OCI-LY1 (cell line): ENCODE measurements around the gene SHC4.

Experiments used
- H2AFZ ChIP-seq: fragments of 200-600 bp; sonication (generic), shearing (Covaris generic); 2 replicates; pipeline ENCODE4 v1.6.0; 2014; ENCODE audit warnings: antibody characterized with exemption, mild to moderate bottlenecking, low read length
- H3F3A ChIP-seq: fragments of 200-600 bp; sonication (generic), shearing (Covaris generic); 2 replicates; pipeline ENCODE4 v1.6.0; 2014; ENCODE audit warnings: mild to moderate bottlenecking, antibody characterized with exemption, low read length, moderate library complexity; ENCODE audit not compliant: insufficient read depth
- H3K27ac ChIP-seq: fragments of 200-600 bp; sonication (generic); 2 replicates; pipeline ENCODE4 v1.5.1; 2014; ENCODE audit warnings: low read length, mixed run types, mild to moderate bottlenecking, low read depth; ENCODE audit not compliant: poor library complexity, severe bottlenecking
- H3K27me3 ChIP-seq: fragments of 200-600 bp; sonication (generic); 2 replicates; pipeline ENCODE4 v1.6.0; 2014; ENCODE audit warnings: antibody characterized with exemption, mild to moderate bottlenecking, low read length, moderate library complexity; ENCODE audit not compliant: insufficient read depth
- H3K36me3 ChIP-seq: fragments of 200-600 bp; sonication (generic); 2 replicates; pipeline ENCODE4 v1.6.1; 2014; ENCODE audit warnings: mild to moderate bottlenecking, antibody characterized with exemption, low read length, moderate library complexity, mixed read lengths; ENCODE audit not compliant: insufficient read depth
- H3K4me1 ChIP-seq: fragments of 200-600 bp; sonication (generic); 2 replicates; pipeline ENCODE4 v1.5.1; 2014; ENCODE audit warnings: mild to moderate bottlenecking, low read length, moderate library complexity; ENCODE audit not compliant: insufficient read depth, severe bottlenecking
- H3K4me2 ChIP-seq: fragments of 200-600 bp; sonication (generic), shearing (Covaris generic); 2 replicates; pipeline ENCODE4 v1.6.1; 2014; ENCODE audit warnings: low read length
- H3K4me3 ChIP-seq: fragments of 200-600 bp; sonication (generic); 2 replicates; pipeline ENCODE4 v1.5.1; 2014; ENCODE audit warnings: low read length, low read depth, mild to moderate bottlenecking, mixed read lengths; ENCODE audit not compliant: poor library complexity, severe bottlenecking
- H3K79me2 ChIP-seq: fragments of 200-600 bp; shearing (Covaris generic); 2 replicates; pipeline ENCODE4 v1.6.1; 2016; ENCODE audit warnings: mixed run types, low read length, mixed read lengths; ENCODE audit not compliant: insufficient read depth
- H3K9ac ChIP-seq: fragments of 200-600 bp; sonication (generic), shearing (Covaris generic); 2 replicates; pipeline ENCODE4 v1.6.1; 2014; ENCODE audit warnings: mild to moderate bottlenecking, low read length, mixed read lengths
- H3K9me2 ChIP-seq: fragments of 200-600 bp; sonication (generic), shearing (Covaris generic); 2 replicates; pipeline ENCODE4 v1.6.1; 2014; ENCODE audit warnings: low read depth, mild to moderate bottlenecking, low read length, mixed read lengths
- H3K9me3 ChIP-seq: fragments of 200-600 bp; shearing (Covaris generic); 2 replicates; pipeline ENCODE4 v1.6.1; 2014; ENCODE audit warnings: low read length, mixed read lengths
- H4K20me1 ChIP-seq: fragments of 200-600 bp; sonication (generic), shearing (Covaris generic); 2 replicates; pipeline ENCODE4 v1.6.0; 2016; ENCODE audit warnings: mild to moderate bottlenecking, low read length; ENCODE audit not compliant: insufficient read depth
- EZH2 ChIP-seq: fragments of 200-600 bp; sonication (generic), shearing (Covaris generic); IDR thresholded peaks from 2 replicates; pipeline ENCODE4 v1.8.0; 2017; ENCODE audit warnings: borderline replicate concordance, mixed run types, mild to moderate bottlenecking, antibody characterized with exemption, low read length, moderate library complexity, mixed read lengths
- TF ChIP-seq, protein P1 (sequence below): fragments of 200-600 bp; sonication (generic), shearing (Covaris generic); IDR thresholded peaks from 2 replicates; pipeline ENCODE4 v1.5.1; 2017; ENCODE audit warnings: mild to moderate bottlenecking, antibody characterized with exemption, low read length, moderate library complexity, mixed read lengths

Gene SHC4

GRCh38 chr15:48976444-48977088, 12.8 kb upstream of the SHC4 start:
- Histone ChIP-seq H3K4me1 (peaks cover 11% of the 10 kb centered on the region), H3K27me3 (no peaks in the 10 kb centered on the region; the same call in 1 of the 2 replicates), H3K9me2 (no peaks in the 10 kb centered on the region), H3K9me3 (no peaks in the 10 kb centered on the region), H4K20me1 (no peaks in the 10 kb centered on the region), H3F3A (no peaks in the 10 kb centered on the region), H2AFZ (peak overlapping the region; percentile 43; the same call in 1 of the 2 replicates), H3K9ac (no peak overlapping the region; the same call in 1 of the 2 replicates), H3K36me3 (no peaks in the 10 kb centered on the region), H3K27ac (no peak overlapping the region), H3K4me2 (peak overlapping the region; percentile 80), H3K4me3 (peak overlapping the region; percentile 58), H3K79me2 (no peaks in the 10 kb centered on the region)
- no peak for TF ChIP-seq EZH2

GRCh38 chr15:48975472-48976419, 12.0 kb upstream of the SHC4 start:
- Histone ChIP-seq H3K36me3 (no peaks in the 10 kb centered on the region), H3F3A (no peaks in the 10 kb centered on the region), H2AFZ (peak overlapping the region; percentile 84), H3K9ac (peak overlapping the region; percentile 59), H3K4me1 (peaks cover 11% of the 10 kb centered on the region), H3K79me2 (no peaks in the 10 kb centered on the region), H3K9me2 (no peaks in the 10 kb centered on the region), H3K4me3 (peak overlapping the region; percentile 58), H3K4me2 (peak overlapping the region; percentile 80), H3K9me3 (no peaks in the 10 kb centered on the region), H4K20me1 (no peaks in the 10 kb centered on the region), H3K27me3 (no peaks in the 10 kb centered on the region; the same call in 1 of the 2 replicates), H3K27ac (no peak overlapping the region)
- TF ChIP-seq, protein P1, sequence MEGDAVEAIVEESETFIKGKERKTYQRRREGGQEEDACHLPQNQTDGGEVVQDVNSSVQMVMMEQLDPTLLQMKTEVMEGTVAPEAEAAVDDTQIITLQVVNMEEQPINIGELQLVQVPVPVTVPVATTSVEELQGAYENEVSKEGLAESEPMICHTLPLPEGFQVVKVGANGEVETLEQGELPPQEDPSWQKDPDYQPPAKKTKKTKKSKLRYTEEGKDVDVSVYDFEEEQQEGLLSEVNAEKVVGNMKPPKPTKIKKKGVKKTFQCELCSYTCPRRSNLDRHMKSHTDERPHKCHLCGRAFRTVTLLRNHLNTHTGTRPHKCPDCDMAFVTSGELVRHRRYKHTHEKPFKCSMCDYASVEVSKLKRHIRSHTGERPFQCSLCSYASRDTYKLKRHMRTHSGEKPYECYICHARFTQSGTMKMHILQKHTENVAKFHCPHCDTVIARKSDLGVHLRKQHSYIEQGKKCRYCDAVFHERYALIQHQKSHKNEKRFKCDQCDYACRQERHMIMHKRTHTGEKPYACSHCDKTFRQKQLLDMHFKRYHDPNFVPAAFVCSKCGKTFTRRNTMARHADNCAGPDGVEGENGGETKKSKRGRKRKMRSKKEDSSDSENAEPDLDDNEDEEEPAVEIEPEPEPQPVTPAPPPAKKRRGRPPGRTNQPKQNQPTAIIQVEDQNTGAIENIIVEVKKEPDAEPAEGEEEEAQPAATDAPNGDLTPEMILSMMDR: peak; percentile 85
- TF ChIP-seq EZH2: no peak

- Histone ChIP-seq H3K4me2 (no peak overlapping the region), H3K4me3 (no peak overlapping the region), H4K20me1 (no peaks in the 10 kb centered on the region), H3K27me3 (no peaks in the 10 kb centered on the region; the same call in 1 of the 2 replicates), H3K9me3 (no peaks in the 10 kb centered on the region), H3K36me3 (no peaks in the 10 kb centered on the region), H3K79me2 (no peaks in the 10 kb centered on the region), H3K9ac (no peak overlapping the region; the same call in 1 of the 2 replicates), H3K4me1 (peaks cover 11% of the 10 kb centered on the region), H3K27ac (no peak overlapping the region), H2AFZ (no peak overlapping the region), H3F3A (no peaks in the 10 kb centered on the region), H3K9me2 (no peaks in the 10 kb centered on the region)
- no peak for TF ChIP-seq EZH2
- TF ChIP-seq, protein P1: no peak
These were observed 11.2 kb upstream of the SHC4 start for GRCh38 chr15:48974882-48975281.
